ENCODE data around the gene C20orf144. TPM values are rescaled to one million over a fixed set of nuclear protein-coding genes. Genes with fewer than 3 reads are reported as not detected.

Gene C20orf144
- total and polyA plus RNA-seq, 2 donors: 0.03 TPM; not detected in 1

- no peak overlapping the region for H3K27ac ChIP-seq (ENCODE audit: low read depth)
- H3K4me3 ChIP-seq (ENCODE audit: low read depth, low read length): no peak overlapping the region
- H3K4me1 ChIP-seq (ENCODE audit: insufficient read depth): peaks cover 2% of the 10 kb centered on the region
- 40% methylated on average over 10 of the region's 10 CpGs for WGBS
- no peaks in the 10 kb centered on the region for H3K36me3 ChIP-seq (ENCODE audit: insufficient read depth)
- DNase-seq (ENCODE audit: extremely low spot score): no peak
These were observed 22.6 kb downstream of the C20orf144 start for GRCh38 chr20:33684533-33685327.

GRCh38 chr20:33685328-33686099 lies 23.4 kb downstream of the C20orf144 start:
- H3K4me3 ChIP-seq (ENCODE audit: low read depth, low read length): peak overlapping the region; percentile 68
- no peak for DNase-seq (ENCODE audit: extremely low spot score)
- H3K4me1 ChIP-seq (ENCODE audit: insufficient read depth): peaks cover 2% of the 10 kb centered on the region
- no peak overlapping the region for H3K27ac ChIP-seq (ENCODE audit: low read depth)
- 2% methylated on average over 52 of the region's 53 CpGs for WGBS
- H3K36me3 ChIP-seq (ENCODE audit: insufficient read depth): no peaks in the 10 kb centered on the region

- WGBS: 2% methylated on average over 101 of the region's 101 CpGs
- Histone ChIP-seq H3K4me1 (ENCODE audit: insufficient read depth) (peaks cover 2% of the 10 kb centered on the region), H3K4me3 (ENCODE audit: low read depth, low read length) (peak within 1 kb of the TSS; percentile 68), H3K36me3 (ENCODE audit: insufficient read depth) (no peaks in the 10 kb centered on the region), H3K27ac (ENCODE audit: low read depth) (no peak within 1 kb of the TSS)
- DNase-seq (ENCODE audit: extremely low spot score): peak; percentile 78
These were observed 24.2 kb downstream of the C20orf144 start, which contains the start of gene E2F1 for GRCh38 chr20:33686100-33686983. Gene E2F1 (minus strand): TSS chr20:33686385. CDS start chr20:33686264, 121 bp downstream.

- peaks cover 2% of the 10 kb centered on the region for H3K4me1 ChIP-seq (ENCODE audit: insufficient read depth)
- H3K36me3 ChIP-seq (ENCODE audit: insufficient read depth): no peaks in the 10 kb centered on the region
- no peak overlapping the region for H3K4me3 ChIP-seq (ENCODE audit: low read depth, low read length)
- DNase-seq (ENCODE audit: extremely low spot score): no peak
- no peak overlapping the region for H3K27ac ChIP-seq (ENCODE audit: low read depth)
- 79% methylated on average over 14 of the region's 14 CpGs for WGBS
These were observed 24.8 kb downstream of the C20orf144 start for GRCh38 chr20:33686984-33687366.

- no peak overlapping the region for H3K4me3 ChIP-seq (ENCODE audit: low read depth, low read length)
- DNase-seq (ENCODE audit: extremely low spot score): no peak
- H3K36me3 ChIP-seq (ENCODE audit: insufficient read depth): no peaks in the 10 kb centered on the region
- H3K27ac ChIP-seq (ENCODE audit: low read depth): no peak overlapping the region
- H3K4me1 ChIP-seq (ENCODE audit: insufficient read depth): peaks cover 2% of the 10 kb centered on the region
- 76% methylated on average over 8 of the region's 8 CpGs for WGBS
These were observed 25.3 kb downstream of the C20orf144 start for GRCh38 chr20:33687370-33687915.

GRCh38 chr20:33687993-33688937 lies 26.1 kb downstream of the C20orf144 start:
- no peak overlapping the region for H3K27ac ChIP-seq (ENCODE audit: low read depth)
- no peak overlapping the region for H3K4me3 ChIP-seq (ENCODE audit: low read depth, low read length)
- peaks cover 2% of the 10 kb centered on the region for H3K4me1 ChIP-seq (ENCODE audit: insufficient read depth)
- 80% methylated on average over 3 of the region's 3 CpGs for WGBS
- no peaks in the 10 kb centered on the region for H3K36me3 ChIP-seq (ENCODE audit: insufficient read depth)
- DNase-seq (ENCODE audit: extremely low spot score): no peak

- H3K36me3 ChIP-seq (ENCODE audit: insufficient read depth): no peaks in the 10 kb centered on the region
- no peak overlapping the region for H3K4me3 ChIP-seq (ENCODE audit: low read depth, low read length)
- H3K27ac ChIP-seq (ENCODE audit: low read depth): no peak overlapping the region
- DNase-seq (ENCODE audit: extremely low spot score): no peak
- peaks cover 2% of the 10 kb centered on the region for H3K4me1 ChIP-seq (ENCODE audit: insufficient read depth)
- WGBS: 74% methylated on average over 3 of the region's 3 CpGs
These were observed 26.9 kb downstream of the C20orf144 start for GRCh38 chr20:33688938-33689424.

- peaks cover 2% of the 10 kb centered on the region for H3K4me1 ChIP-seq (ENCODE audit: insufficient read depth)
- no peak overlapping the region for H3K4me3 ChIP-seq (ENCODE audit: low read depth, low read length)
- 84% methylated on average over 1 of the region's 1 CpG for WGBS
- no peak overlapping the region for H3K27ac ChIP-seq (ENCODE audit: low read depth)
- DNase-seq (ENCODE audit: extremely low spot score): no peak
- H3K36me3 ChIP-seq (ENCODE audit: insufficient read depth): no peaks in the 10 kb centered on the region
These were observed 27.4 kb downstream of the C20orf144 start for GRCh38 chr20:33689493-33689892.

GRCh38 chr20:33689973-33690372 lies 27.8 kb downstream of the C20orf144 start:
- Histone ChIP-seq H3K4me3 (ENCODE audit: low read depth, low read length) (no peak overlapping the region), H3K27ac (ENCODE audit: low read depth) (no peak overlapping the region), H3K4me1 (ENCODE audit: insufficient read depth) (no peaks in the 10 kb centered on the region), H3K36me3 (ENCODE audit: insufficient read depth) (no peaks in the 10 kb centered on the region)
- DNase-seq (ENCODE audit: extremely low spot score): no peak
- 48% methylated on average over 4 of the region's 4 CpGs for WGBS

GRCh38 chr20:33693289-33693688 lies 31.2 kb downstream of the C20orf144 start:
- H3K4me1 ChIP-seq (ENCODE audit: insufficient read depth): no peaks in the 10 kb centered on the region
- 88% methylated on average over 5 of the region's 5 CpGs for WGBS
- no peak overlapping the region for H3K4me3 ChIP-seq (ENCODE audit: low read depth, low read length)
- DNase-seq (ENCODE audit: extremely low spot score): no peak
- peak overlapping the region; percentile 27 for H3K27ac ChIP-seq (ENCODE audit: low read depth)
- no peaks in the 10 kb centered on the region for H3K36me3 ChIP-seq (ENCODE audit: insufficient read depth)

GRCh38 chr20:33693741-33694638 lies 31.9 kb downstream of the C20orf144 start:
- H3K4me3 ChIP-seq (ENCODE audit: low read depth, low read length): no peak overlapping the region
- no peaks in the 10 kb centered on the region for H3K4me1 ChIP-seq (ENCODE audit: insufficient read depth)
- WGBS: 56% methylated on average over 17 of the region's 17 CpGs
- DNase-seq (ENCODE audit: extremely low spot score): no peak
- no peak overlapping the region for H3K27ac ChIP-seq (ENCODE audit: low read depth)
- H3K36me3 ChIP-seq (ENCODE audit: insufficient read depth): no peaks in the 10 kb centered on the region

Data from urinary bladder (tissue), 4 donors.